GM21723 (cell line): ENCODE results near the gene NUB1.

ENCODE experiments used
- ATAC-seq: cut with Tn5 transposase; IDR thresholded peaks from one replicate; pipeline ENCODE4 v1.9.1; 2021; ENCODE audit warnings: mild to moderate bottlenecking, moderate library complexity; ENCODE audit not compliant: unreplicated experiment

The NUB1 gene

GRCh38 chr7:151400626-151401315 lies 59.2 kb downstream of the NUB1 start:
- ATAC-seq = peak; percentile 88

GRCh38 chr7:151402029-151402835 lies 60.6 kb downstream of the NUB1 start:
- ATAC-seq = no peak

GRCh38 chr7:151403764-151404163 lies 62.2 kb downstream of the NUB1 start:
- no peak for ATAC-seq

- no peak for ATAC-seq
Observed at GRCh38 chr7:151404216-151405011, 62.8 kb downstream of the NUB1 start.

- ATAC-seq = no peak
Observed at GRCh38 chr7:151405056-151405455, 63.4 kb downstream of the NUB1 start.

- ATAC-seq = no peak
Observed at GRCh38 chr7:151405588-151405987, 64.0 kb downstream of the NUB1 start.

GRCh38 chr7:151406051-151406875 lies 64.7 kb downstream of the NUB1 start:
- no peak for ATAC-seq

GRCh38 chr7:151406886-151407583 lies 65.4 kb downstream of the NUB1 start:
- no peak for ATAC-seq

GRCh38 chr7:151408498-151408838 lies 66.9 kb downstream of the NUB1 start:
- ATAC-seq = no peak

- ATAC-seq = no peak
Observed at GRCh38 chr7:151408839-151409666, 67.4 kb downstream of the NUB1 start.

- ATAC-seq = no peak
Observed at GRCh38 chr7:151409667-151410404, 68.2 kb downstream of the NUB1 start, which contains the start of gene WDR86. Gene WDR86, minus strand, starts transcription at chr7:151410038. Its CDS starts 449 bp downstream, at chr7:151409589.

- no peak for ATAC-seq
Observed at GRCh38 chr7:151410405-151411390, 69.1 kb downstream of the NUB1 start.

- no peak for ATAC-seq
Observed at GRCh38 chr7:151411551-151411950, 69.9 kb downstream of the NUB1 start.

GRCh38 chr7:151412318-151412717 lies 70.7 kb downstream of the NUB1 start:
- ATAC-seq = no peak

- ATAC-seq = no peak
Observed at GRCh38 chr7:151413241-151413640, 71.6 kb downstream of the NUB1 start.

- no peak for ATAC-seq
Observed at GRCh38 chr7:151415375-151416105, 73.9 kb downstream of the NUB1 start.
